T47D (cell line): Measurements from ENCODE around the gene CD1C.

Experiments
- DNase-seq, 2 experiments: peaks; one replicate each; pipeline versions ENCODE4 v3.0.0 to v3.0.0-alpha.2; 2011 to 2012; ENCODE audit warnings: low read depth in 1 of 2, low spot score in 1 of 2
- JUND ChIP-seq: IDR thresholded peaks from 2 replicates; pipeline ENCODE4 v1.6.1; 2012; ENCODE audit warnings: low read depth
- in situ Hi-C: cut with HindIII; loops from 2 replicates; pipeline ENCODE4 v1.10.0; 2016; ENCODE audit warnings: low sequenced_read_pairs, low pct_unique_long_range_greater_than_20kb

The CD1C gene

DNA sequence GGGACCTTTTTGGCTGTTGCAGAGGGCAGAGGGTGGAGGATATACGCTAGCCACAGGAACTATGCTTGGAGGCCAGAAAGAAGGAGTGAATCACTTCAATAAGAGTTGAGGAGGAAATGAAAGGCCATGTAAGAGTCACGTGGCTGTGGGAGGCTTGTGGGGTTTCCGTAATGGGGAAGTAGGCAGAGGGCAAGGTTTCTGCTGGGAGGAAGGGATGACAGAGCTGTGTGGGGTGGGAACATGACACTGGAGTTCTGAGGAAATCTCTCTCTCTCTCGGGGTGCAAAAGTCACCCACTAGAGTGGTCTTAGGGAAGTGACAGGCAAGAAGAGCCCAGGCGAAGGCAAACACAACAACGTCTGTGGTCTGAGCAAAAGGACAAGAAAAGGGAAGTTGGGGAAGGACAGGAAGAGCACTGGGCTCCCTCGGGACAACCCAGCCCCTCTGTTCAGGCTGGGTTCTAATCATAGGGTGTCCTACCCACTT lies 3.9 kb upstream of the CD1C start:
- TF ChIP-seq JUND, result no peak
- DNase-seq, result no peak
- in situ Hi-C loops, result no loop called here

DNA sequence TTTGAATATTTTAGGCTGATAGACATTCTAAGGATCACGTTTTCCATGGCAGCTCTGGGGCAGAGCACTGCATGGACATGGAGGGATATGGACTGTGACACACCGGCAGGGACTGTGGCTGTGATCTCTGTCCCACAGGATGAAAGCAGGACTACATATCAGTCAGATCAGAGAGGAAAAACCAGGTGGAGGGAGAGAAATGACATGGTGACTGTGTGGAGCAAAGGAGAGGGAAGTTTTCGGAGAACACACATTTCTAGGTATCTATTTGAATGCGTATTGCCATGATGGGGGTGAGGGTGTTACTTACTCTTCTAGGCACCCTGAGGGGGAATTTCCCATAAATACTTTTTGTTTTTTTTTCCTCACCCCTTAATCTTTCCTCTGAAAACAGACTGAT lies 3.2 kb upstream of the CD1C start:
- DNase-seq, result no peak
- TF ChIP-seq JUND, result no peak
- in situ Hi-C loops, result no loop called here

DNA sequence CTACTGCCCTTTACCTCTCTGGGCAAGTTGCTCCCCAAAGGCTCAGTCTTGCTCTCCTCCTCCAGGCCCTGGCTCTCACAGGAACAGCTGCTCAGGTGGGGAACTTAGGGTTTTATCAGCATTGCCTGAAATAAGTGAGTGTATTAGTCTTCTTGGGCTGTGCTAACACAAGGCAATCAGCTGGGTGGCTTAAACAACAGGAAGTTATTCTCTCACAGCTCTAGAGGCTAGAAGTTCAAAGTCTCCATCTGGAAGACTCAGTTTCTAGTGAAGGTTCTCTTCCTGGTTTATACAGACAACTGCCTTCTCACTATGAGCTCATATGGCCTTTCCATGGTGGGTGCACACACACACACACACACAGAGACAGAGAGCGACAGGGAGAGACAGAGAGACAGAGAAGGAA lies 2.8 kb upstream of the CD1C start:
- no peak for TF ChIP-seq JUND
- no peak for DNase-seq
- in situ Hi-C loops, result no loop called here

DNA sequence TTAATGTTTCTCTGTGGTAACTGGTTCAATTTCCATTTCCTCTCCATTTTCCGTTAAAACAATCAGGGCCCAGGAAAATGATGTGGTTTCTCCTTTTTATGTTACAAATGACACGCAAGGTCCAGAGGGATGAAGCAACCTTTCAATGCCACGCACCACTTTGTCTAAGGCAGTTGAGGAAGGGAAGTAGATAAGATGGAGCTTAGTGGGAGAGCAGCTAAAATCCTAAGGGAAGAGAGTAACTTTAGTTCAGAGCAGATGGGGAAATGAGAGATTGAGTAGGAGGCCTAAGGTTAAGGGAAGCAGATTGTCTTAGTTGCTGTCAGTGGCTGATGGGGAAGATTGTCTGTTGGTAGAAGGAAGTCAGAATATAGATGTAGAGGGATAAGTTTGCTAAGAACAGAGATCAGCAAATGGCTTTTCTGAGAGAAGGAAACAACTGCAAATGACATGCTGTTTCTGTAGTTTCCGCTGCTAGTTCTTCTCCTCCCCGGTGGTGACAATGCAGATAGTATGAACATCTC lies 660 bp downstream of the CD1C start:
- in situ Hi-C loops, result no loop called here
- TF ChIP-seq JUND, result no peak
- no peak for DNase-seq

DNA sequence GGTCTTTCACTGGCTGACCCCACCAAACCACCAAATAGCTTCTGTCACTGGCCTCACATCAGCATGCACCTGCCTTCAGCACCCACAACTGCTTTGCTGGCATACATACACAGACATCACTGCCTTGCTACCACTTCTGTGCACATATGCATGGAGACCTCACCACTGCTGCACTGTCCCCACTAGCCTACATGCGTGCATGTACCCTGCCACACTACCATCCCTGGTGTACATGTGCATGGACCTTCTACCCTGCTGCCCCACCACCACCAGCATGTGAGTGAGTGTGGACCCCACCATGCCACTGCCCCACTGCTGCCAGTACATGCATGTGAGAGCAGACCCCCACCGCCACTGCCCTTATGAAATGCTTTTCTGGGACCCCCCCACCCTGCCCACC lies 6.1 kb downstream of the CD1C start:
- no peak for TF ChIP-seq JUND
- in situ Hi-C loops, result no loop called here
- DNase-seq, result no peak

DNA sequence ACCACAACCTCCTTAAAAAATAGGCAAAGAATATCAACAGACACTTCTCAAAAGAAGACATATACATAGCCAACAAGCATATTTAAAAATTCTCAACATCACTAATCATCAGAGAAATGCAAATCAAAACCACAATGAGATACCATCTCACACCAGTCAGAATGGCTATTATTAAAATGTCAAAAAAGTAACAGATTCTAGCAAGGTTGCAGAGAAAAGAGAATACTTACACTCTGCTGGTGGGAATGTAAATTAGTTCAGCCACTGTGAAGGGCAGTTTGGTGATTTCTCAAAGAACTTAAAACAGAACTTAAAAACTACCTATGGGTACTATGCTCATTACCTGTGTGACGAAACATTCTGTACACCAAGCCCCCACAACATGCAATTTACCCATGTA lies 20.9 kb downstream of the CD1C start:
- in situ Hi-C loops, result no loop called here
- DNase-seq, result no peak
- TF ChIP-seq JUND, result no peak

DNA sequence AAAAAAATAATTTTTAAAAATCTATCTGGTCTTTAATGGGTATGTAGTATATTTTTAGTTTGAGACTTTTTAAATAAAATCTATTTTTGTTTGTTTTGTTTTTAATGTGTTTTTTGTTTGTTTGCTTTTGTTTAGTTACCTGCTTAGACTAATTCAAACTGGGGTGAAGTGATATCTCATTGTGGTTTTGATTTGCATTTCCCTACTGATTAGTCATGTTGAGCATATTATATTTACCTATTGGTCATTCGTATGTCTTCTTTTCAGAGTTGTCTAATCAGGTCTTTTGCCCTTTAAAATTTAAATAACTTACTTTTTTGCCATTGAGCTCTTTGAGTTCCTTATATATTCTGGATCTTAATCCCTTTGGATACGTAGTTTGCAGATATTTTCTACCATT lies 21.3 kb downstream of the CD1C start:
- DNase-seq, result no peak
- in situ Hi-C loops, result no loop called here
- TF ChIP-seq JUND, result no peak

DNA sequence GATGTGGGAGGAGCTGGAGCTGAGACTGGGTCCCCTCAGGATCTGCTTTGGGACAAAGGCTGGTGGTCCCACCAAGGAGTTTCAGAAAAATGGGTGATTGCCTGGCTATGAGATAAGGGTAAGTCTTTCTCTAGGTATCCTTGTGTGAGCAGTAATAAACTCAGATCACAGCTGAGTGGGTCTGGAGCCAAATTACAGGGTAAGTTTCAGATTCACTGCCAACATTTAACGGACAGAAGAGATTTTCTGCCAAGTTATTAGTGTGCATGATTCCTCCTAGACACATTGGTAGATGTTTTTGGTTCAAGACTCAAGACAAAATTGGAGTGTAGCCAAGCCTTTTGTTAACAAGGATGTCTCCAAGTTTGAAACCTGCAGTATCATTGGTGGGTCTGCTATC lies 34.1 kb downstream of the CD1C start:
- in situ Hi-C loops, result no loop called here
- no peak for DNase-seq
- no peak for TF ChIP-seq JUND

DNA sequence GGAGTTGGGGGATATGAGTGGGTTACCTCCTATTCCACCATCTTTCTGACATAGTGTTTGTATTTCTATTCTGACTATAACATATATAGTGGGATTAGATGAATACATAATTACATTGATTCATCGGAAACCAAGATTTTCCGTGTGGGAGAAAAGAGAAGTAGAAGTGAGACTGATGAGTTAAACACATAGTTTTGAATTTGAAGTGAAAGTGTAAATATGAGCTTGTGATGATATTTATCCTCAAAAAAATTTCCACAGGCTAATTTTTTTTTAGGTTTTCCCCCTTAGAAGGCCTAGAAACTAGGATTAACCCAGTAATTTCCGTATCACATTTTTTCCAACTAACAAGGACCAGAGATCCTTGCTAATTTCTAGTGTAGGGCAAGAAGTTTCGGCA lies 34.7 kb downstream of the CD1C start:
- no peak for TF ChIP-seq JUND
- DNase-seq, result no peak
- in situ Hi-C loops, result no loop called here

DNA sequence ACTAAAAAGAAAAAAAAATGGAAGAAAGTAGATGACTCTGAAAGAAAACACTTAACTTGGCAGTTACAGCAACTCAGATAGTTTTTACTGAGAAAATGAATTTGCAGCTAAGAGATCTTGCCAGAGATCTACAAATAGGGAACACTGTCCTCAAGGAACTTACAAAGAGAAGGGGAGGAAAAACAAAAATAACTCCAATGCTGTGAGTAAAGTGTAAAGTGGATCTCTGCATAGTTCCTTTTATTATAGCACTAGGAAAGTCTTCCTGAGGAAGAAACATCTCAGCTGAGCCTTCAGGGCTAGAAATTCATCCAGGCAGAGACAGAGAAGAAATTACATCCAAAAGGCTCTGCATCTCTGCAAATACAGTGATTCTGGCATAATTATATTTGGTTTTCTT lies 37.8 kb downstream of the CD1C start:
- no peak for TF ChIP-seq JUND
- no peak for DNase-seq
- in situ Hi-C loops, result no loop called here

DNA sequence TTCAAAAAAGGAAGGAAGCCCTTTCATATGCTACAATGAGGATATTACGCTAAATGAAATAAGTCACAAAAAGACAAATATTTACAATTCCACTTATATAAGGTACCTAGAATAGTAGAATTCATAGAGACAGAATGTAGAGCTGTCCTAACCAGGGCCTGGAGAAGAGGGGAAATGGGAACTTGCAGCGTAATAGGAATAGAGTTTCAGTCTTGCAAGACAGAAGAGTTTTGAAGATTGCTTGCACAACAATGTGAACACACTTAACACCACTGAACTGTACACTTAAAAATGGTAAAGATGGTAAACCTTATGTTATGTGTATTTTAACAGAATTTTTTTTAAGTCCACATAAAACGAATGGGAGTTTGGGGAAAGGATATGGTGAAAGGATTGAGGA lies 38.7 kb downstream of the CD1C start:
- DNase-seq, result no peak
- in situ Hi-C loops, result no loop called here
- no peak for TF ChIP-seq JUND

DNA sequence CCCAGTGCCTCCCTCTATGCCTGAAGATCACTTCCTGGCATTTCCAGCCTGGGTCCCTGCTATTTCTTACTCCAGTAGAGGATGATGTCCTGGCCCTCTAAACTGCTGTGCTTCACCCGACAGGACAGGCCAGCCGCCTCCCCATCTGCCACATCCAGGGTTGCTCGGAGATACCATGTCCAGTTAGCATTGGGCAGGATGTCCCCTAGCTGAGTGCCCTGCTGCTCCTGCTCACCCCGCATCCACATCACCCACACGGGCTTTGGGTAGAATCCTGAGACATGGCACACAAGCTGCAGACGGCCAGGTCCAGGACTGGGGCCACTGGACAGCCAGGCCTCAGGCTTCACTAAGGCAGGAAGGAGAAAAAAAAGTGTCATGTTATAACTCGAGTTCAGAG lies 39.6 kb downstream of the CD1C start:
- TF ChIP-seq JUND, result no peak
- no peak for DNase-seq
- in situ Hi-C loops, result no loop called here

DNA sequence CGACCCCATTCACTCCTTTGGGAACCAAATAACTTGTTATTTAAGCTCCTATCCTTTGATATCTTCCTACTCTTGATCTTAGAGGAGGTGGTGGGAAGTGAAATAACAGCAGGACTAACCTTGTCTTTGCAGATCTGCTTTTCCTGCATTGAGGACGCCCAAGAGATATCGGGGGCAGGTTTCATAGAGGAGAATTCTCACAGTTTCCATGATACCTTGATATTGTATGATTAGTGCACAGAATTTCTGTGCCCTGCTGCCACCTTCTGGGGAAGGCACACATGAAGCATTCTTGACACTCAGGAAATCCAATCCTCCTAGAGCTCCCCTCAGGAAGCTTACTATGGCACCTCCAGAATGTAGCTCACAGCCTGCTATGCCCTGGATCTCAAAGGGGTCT lies 40.0 kb downstream of the CD1C start:
- peak; percentile 59 to 61 for DNase-seq
- TF ChIP-seq JUND, result no peak
- in situ Hi-C loops, result no loop called here

DNA sequence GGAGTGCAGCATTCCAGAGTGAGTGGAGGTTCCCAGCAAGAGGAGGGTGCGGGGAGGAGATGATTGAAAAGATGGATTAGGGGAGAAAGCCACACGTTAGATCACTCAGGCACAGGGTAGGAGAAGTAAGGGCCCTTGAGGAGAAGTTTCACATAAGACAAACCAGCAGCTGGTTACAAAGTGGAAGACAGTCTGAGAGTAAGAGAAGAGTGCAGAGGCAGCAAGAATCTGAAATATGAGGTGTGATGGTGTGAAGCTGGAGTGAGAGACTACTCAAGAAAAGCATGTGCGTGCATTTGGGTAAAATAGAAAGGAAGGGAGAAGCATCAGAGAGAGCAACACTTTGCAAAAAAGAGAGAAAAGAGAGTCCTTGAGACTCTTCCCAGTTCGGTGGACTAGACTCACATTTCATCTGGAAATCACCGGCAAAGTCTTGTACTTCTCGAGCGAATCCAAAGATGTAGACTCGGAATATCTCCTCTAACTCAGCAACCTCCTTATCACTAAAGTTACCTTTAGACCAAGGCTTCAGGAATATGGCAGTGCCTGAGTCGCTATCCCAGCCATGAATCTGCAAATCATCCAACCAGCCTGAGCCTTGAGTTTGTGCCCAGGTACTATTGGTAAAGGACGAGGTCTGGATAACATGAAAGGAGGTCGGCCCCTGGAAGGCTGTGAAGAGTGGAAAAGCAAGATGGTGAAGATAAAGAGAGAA lies 40.8 kb downstream of the CD1C start:
- in situ Hi-C loops, result no loop called here
- TF ChIP-seq JUND, result no peak
- no peak for DNase-seq
